ENCODE data around the gene ICAM4.

- no peak for TF ChIP-seq CTCF (IDR thresholded peaks at IDR 0.05; ENCODE audit: low read length)
- no peak for TF ChIP-seq EZH2phosphoT487 (IDR thresholded peaks at IDR 0.05; ENCODE audit: low read length)
- no peak for TF ChIP-seq EZH2 (optimal IDR thresholded peaks at IDR 0.05; ENCODE audit: low read depth, low read length)
Observed at GRCh38 chr19:10291554-10292205, 4.9 kb downstream of the ICAM4 start.

All from MM.1S (cell line).